Measurements from ENCODE around the gene USP38.
"Not testable (repeated sequence)": the region's sequence is repeated elsewhere in the genome, so short reads cannot be mapped to it uniquely, and the experiment has no call there.

DNA sequence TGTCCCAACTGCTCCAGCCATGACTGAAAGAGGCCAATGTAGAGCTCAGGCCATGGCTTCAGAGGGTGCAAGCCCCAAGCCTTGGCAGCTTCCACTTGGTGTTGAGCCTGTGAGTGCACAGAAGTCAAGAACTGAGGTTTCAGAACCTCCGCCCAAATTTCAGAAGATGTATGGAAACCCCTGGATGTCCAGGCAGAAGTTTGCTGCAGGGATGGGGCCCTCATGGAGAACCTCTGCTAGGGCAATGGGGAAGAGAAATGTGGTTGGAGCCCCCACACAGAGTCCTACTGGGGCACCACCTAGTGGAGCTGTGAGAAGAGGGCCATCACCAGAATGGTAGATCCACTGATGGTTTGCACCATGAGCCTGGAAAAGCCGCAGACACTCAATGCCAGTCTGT is 83.0 kb downstream of the USP38 start:
- TF ChIP-seq, protein P1, sequence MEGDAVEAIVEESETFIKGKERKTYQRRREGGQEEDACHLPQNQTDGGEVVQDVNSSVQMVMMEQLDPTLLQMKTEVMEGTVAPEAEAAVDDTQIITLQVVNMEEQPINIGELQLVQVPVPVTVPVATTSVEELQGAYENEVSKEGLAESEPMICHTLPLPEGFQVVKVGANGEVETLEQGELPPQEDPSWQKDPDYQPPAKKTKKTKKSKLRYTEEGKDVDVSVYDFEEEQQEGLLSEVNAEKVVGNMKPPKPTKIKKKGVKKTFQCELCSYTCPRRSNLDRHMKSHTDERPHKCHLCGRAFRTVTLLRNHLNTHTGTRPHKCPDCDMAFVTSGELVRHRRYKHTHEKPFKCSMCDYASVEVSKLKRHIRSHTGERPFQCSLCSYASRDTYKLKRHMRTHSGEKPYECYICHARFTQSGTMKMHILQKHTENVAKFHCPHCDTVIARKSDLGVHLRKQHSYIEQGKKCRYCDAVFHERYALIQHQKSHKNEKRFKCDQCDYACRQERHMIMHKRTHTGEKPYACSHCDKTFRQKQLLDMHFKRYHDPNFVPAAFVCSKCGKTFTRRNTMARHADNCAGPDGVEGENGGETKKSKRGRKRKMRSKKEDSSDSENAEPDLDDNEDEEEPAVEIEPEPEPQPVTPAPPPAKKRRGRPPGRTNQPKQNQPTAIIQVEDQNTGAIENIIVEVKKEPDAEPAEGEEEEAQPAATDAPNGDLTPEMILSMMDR (IDR thresholded peaks at IDR 0.05; ENCODE audit: insufficient read depth, low read length, poor library complexity, severe bottlenecking) = not testable (repeated sequence)
- TF ChIP-seq EZH2phosphoT487 (conservative IDR thresholded peaks at IDR 0.05; ENCODE audit: low read length) = not testable (repeated sequence)
